ENCODE results near the gene LAMC2. TPM values are rescaled to one million over a fixed set of nuclear protein-coding genes. Genes with fewer than 3 reads are reported as not detected.

Gene LAMC2
- total and polyA plus RNA-seq, 10 of the 15 experiments (the other 5 are each of a cell fraction or from before 2014, with no cell fraction given): 0.27 to 1.5 (median 0.92) TPM

- POLR2A ChIA-PET: no interaction called here
- H2AFZ ChIP-seq (ENCODE audit: control insufficient read depth, low read depth, low read length): no peak overlapping the region
- no peak overlapping the region for H3K9ac ChIP-seq (ENCODE audit: control insufficient read depth, insufficient read depth, low read length)
- no peaks in the 10 kb centered on the region for H3K27me3 ChIP-seq (replicated peaks in 1 of 2; ENCODE audit: control insufficient read depth in 2 of 2, insufficient read depth in 2 of 2, low read length in 1 of 2)
- no peak overlapping the region for H3K4me3 ChIP-seq
- ATAC-seq (no peak; the same call in 1 of the 3 replicates), FAIRE-seq (no peak), DNase-seq (ENCODE audit: low read depth, low spot score) (no peak)
- H3K79me2 ChIP-seq (ENCODE audit: control insufficient read depth, insufficient read depth, low read length): no peaks in the 10 kb centered on the region
- intact Hi-C loops (cut with micrococcal nuclease; ENCODE audit: unreplicated experiment): no loop called here
- H3K9me3 ChIP-seq (replicated peaks; ENCODE audit: control insufficient read depth, insufficient read depth, low read length): no peaks in the 10 kb centered on the region
- no peaks in the 10 kb centered on the region for H3K4me1 ChIP-seq (ENCODE audit: control insufficient read depth, insufficient read depth, low read length)
- in situ Hi-C loops (cut with MboI): no loop called here
- no TSS peak for BruUV-seq (replicated peaks)
- RAD21 ChIA-PET (ENCODE audit: unreplicated experiment): no interaction called here
- CTCF ChIA-PET: interaction anchor here (1.4 kb wide), 1 partner anchor 186 kb away, joined by 5 read pairs; no protein-coding TSS in a partner anchor
- 90% methylated on average over 5 of the region's 5 CpGs for WGBS (ENCODE audit: insufficient coverage, insufficient replicate concordance, low lambda C conversion rate, missing lambda C conversion rate)
- no peak overlapping the region for H3K4me2 ChIP-seq (ENCODE audit: control insufficient read depth, insufficient read depth)
- H3K36me3 ChIP-seq (ENCODE audit: control insufficient read depth in 2 of 2, insufficient read depth in 2 of 2, low read length in 1 of 2): no peaks in the 10 kb centered on the region
- no peaks in the 10 kb centered on the region for H4K20me1 ChIP-seq (ENCODE audit: control insufficient read depth, insufficient read depth)
- SMC1A ChIA-PET (ENCODE audit: uncharacterized antibody, unreplicated experiment): no interaction called here
- no peak for TF ChIP-seq CBX3 (IDR thresholded peaks at IDR 0.05; ENCODE audit: borderline replicate concordance, low read depth)
- TF ChIP-seq CHD4 (IDR thresholded peaks at IDR 0.05): no peak
- TF ChIP-seq IRF5 (IDR thresholded peaks at IDR 0.05; ENCODE audit: borderline replicate concordance): no peak
- TF ChIP-seq CBFB (IDR thresholded peaks at IDR 0.05; ENCODE audit: low read depth): no peak
- no peak for TF ChIP-seq NRF1 (conservative IDR thresholded peaks at IDR 0.05; ENCODE audit: low read depth, low read length)
- no peak for TF ChIP-seq MYB (IDR thresholded peaks at IDR 0.05; ENCODE audit: borderline replicate concordance, low read depth, low read length)
- TF ChIP-seq JUNB (IDR thresholded peaks at IDR 0.05): no peak
- TF ChIP-seq HCFC1 (IDR thresholded peaks at IDR 0.05; ENCODE audit: low read length): no peak
- no peak for TF ChIP-seq GATAD2B (conservative IDR thresholded peaks at IDR 0.05; ENCODE audit: low read depth)
- TF ChIP-seq SMAD5 (IDR thresholded peaks at IDR 0.05; ENCODE audit: low read depth): no peak
- TF ChIP-seq DPF2 (IDR thresholded peaks at IDR 0.05): no peak
- H3K27ac ChIP-seq (ENCODE audit: control insufficient read depth, insufficient read depth): no peak overlapping the region
These were observed 37.5 kb upstream of the LAMC2 start for GRCh38 chr1:183148599-183148998.
